ENCODE data around the gene FYCO1. TPM values are rescaled to one million over a fixed set of nuclear protein-coding genes. Genes with fewer than 3 reads are reported as not detected.

The FYCO1 gene
- total and polyA plus RNA-seq, 7 donors, result 8.4 to 115 (median 72.1) TPM

GRCh38 chr3:45951946-45952345 is 43.7 kb downstream of the FYCO1 start:
- H3K27ac ChIP-seq, result no peak overlapping the region
- H3K9me3 ChIP-seq, result no peaks in the 10 kb centered on the region
- no peaks in the 10 kb centered on the region for H3K27me3 ChIP-seq
- H3K36me3 ChIP-seq, result peaks cover 42 to 91% (median 61%) of the 10 kb centered on the region in 4 donors
- peaks cover 0 to 36% (median 21%) of the 10 kb centered on the region in 4 donors for H3K4me1 ChIP-seq
- intact Hi-C loops (cut with DNase I), result no loop called here
- WGBS, 2 donors, result 90 to 95% methylated on average over 6 of the region's 6 CpGs
- no peak overlapping the region for H3K4me3 ChIP-seq
- no peak for DNase-seq
- no peak for TF ChIP-seq CTCF (IDR thresholded peaks at IDR 0.05)

- peaks cover 49 to 91% (median 66%) of the 10 kb centered on the region in 4 donors for H3K36me3 ChIP-seq
- WGBS, 2 donors, result 88 to 96% methylated on average over 6 of the region's 6 CpGs
Observed at GRCh38 chr3:45950686-45951600, 44.7 kb downstream of the FYCO1 start.

GRCh38 chr3:45950131-45950530 is 45.5 kb downstream of the FYCO1 start:
- intact Hi-C loops (cut with DNase I), result no loop called here
- DNase-seq, result no peak
- TF ChIP-seq CTCF (IDR thresholded peaks at IDR 0.05) (no peak), POLR2A (IDR thresholded peaks at IDR 0.05) (no peak), POLR2AphosphoS5 (IDR thresholded peaks at IDR 0.05) (no peak), EP300 (IDR thresholded peaks at IDR 0.05) (no peak)
- Histone ChIP-seq H3K4me3 (no peak overlapping the region), H3K9me3 (no peaks in the 10 kb centered on the region), H3K27me3 (no peaks in the 10 kb centered on the region), H3K36me3 (peaks cover 45 to 89% (median 64%) of the 10 kb centered on the region in 4 donors), H3K27ac (peak overlapping the region in 1 of 4 donors; percentile 3), H3K4me1 (peaks cover 0 to 38% (median 21%) of the 10 kb centered on the region in 4 donors)
- WGBS, 2 donors, result 94 to 97% methylated on average over 2 of the region's 2 CpGs

More at GRCh38 chr3:45950686-45951600, 44.7 kb downstream of the FYCO1 start:
- Histone ChIP-seq H3K27ac (no peak overlapping the region), H3K4me1 (peaks cover 0 to 36% (median 21%) of the 10 kb centered on the region in 4 donors), H3K9me3 (no peaks in the 10 kb centered on the region), H3K4me3 (no peak overlapping the region), H3K27me3 (no peaks in the 10 kb centered on the region)
- DNase-seq, result no peak
- TF ChIP-seq POLR2AphosphoS5 (IDR thresholded peaks at IDR 0.05) (no peak), EP300 (IDR thresholded peaks at IDR 0.05) (no peak), CTCF (IDR thresholded peaks at IDR 0.05) (no peak), POLR2A (IDR thresholded peaks at IDR 0.05) (no peak)
- intact Hi-C loops (cut with DNase I), result no loop called here

- H3K9me3 ChIP-seq, result no peaks in the 10 kb centered on the region
- no peak for DNase-seq
- no peak overlapping the region for H3K4me3 ChIP-seq
- whole genome bisulfite sequencing, 2 donors, result 90 to 96% methylated on average over 4 of the region's 4 CpGs
- H3K27ac ChIP-seq, result peak overlapping the region in 3 of 4 donors; percentile 37 to 62 (median 59)
- intact Hi-C loops (cut with DNase I), result no loop called here
- peaks cover 38 to 82% (median 57%) of the 10 kb centered on the region in 4 donors for H3K36me3 ChIP-seq
- peaks cover 0 to 41% (median 21%) of the 10 kb centered on the region in 4 donors for H3K4me1 ChIP-seq
- TF ChIP-seq EP300 (IDR thresholded peaks at IDR 0.05) (no peak), CTCF (IDR thresholded peaks at IDR 0.05) (no peak), POLR2A (IDR thresholded peaks at IDR 0.05) (no peak), POLR2AphosphoS5 (IDR thresholded peaks at IDR 0.05) (no peak)
- H3K27me3 ChIP-seq, result no peaks in the 10 kb centered on the region
Observed at GRCh38 chr3:45949432-45949831, 46.2 kb downstream of the FYCO1 start.
